HG03060 (cell line): ENCODE data around the gene C2CD4B.

Source experiments
- ATAC-seq: cut with Tn5 transposase; IDR thresholded peaks from one replicate; pipeline ENCODE4 v1.9.1; 2021; ENCODE audit warnings: low read depth, moderate number of reproducible peaks; ENCODE audit not compliant: unreplicated experiment

The C2CD4B gene

GRCh38 chr15:62165104-62165792 lies at the start of gene C2CD4B:
TSS of gene C2CD4B (minus strand) at chr15:62165285. CDS start at chr15:62164984, 301 bp downstream.
- ATAC-seq = no peak

- no peak for ATAC-seq
Measured at GRCh38 chr15:62212741-62213140, 47.7 kb upstream of the C2CD4B start.

- no peak for ATAC-seq
Measured at GRCh38 chr15:62211348-62211747, 46.3 kb upstream of the C2CD4B start.

- ATAC-seq = no peak
Measured at GRCh38 chr15:62209821-62210220, 44.7 kb upstream of the C2CD4B start.

GRCh38 chr15:62209322-62209721 lies 44.2 kb upstream of the C2CD4B start:
- no peak for ATAC-seq

- ATAC-seq = no peak
Measured at GRCh38 chr15:62208884-62209283, 43.8 kb upstream of the C2CD4B start.

GRCh38 chr15:62208367-62208766 lies 43.3 kb upstream of the C2CD4B start:
- ATAC-seq = no peak

GRCh38 chr15:62190675-62191074 lies 25.6 kb upstream of the C2CD4B start:
- ATAC-seq = no peak

GRCh38 chr15:62190274-62190673 lies 25.2 kb upstream of the C2CD4B start:
- no peak for ATAC-seq

- no peak for ATAC-seq
Measured at GRCh38 chr15:62188744-62189143, 23.7 kb upstream of the C2CD4B start.

- ATAC-seq = no peak
Measured at GRCh38 chr15:62187910-62188309, 22.8 kb upstream of the C2CD4B start.

GRCh38 chr15:62187425-62187824 lies 22.3 kb upstream of the C2CD4B start:
- no peak for ATAC-seq

- no peak for ATAC-seq
Measured at GRCh38 chr15:62186578-62186977, 21.5 kb upstream of the C2CD4B start.

GRCh38 chr15:62183130-62183529 lies 18.0 kb upstream of the C2CD4B start:
- ATAC-seq = no peak

- ATAC-seq = no peak
Measured at GRCh38 chr15:62173215-62173614, 8.1 kb upstream of the C2CD4B start.

GRCh38 chr15:62171882-62172281 lies 6.8 kb upstream of the C2CD4B start:
- ATAC-seq = no peak

GRCh38 chr15:62165793-62166375 lies 799 bp upstream of the C2CD4B start:
- ATAC-seq = no peak

- ATAC-seq = no peak
Measured at GRCh38 chr15:62164396-62165103, 535 bp downstream of the C2CD4B start.

GRCh38 chr15:62164014-62164395 lies 1.1 kb downstream of the C2CD4B start:
- no peak for ATAC-seq

- ATAC-seq = no peak
Measured at GRCh38 chr15:62163397-62164013, 1.6 kb downstream of the C2CD4B start.

GRCh38 chr15:62153228-62153627 lies 11.9 kb downstream of the C2CD4B start:
- no peak for ATAC-seq
